Measurements from ENCODE around the gene IRS4.

The IRS4 gene

GRCh38 chrX:108701633-108702032, 34.7 kb downstream of the IRS4 start:
- H3K9me3 Mint-ChIP-seq, result no peaks in the 10 kb centered on the region
- H3K4me1 Mint-ChIP-seq, result no peaks in the 10 kb centered on the region
- no peak for ATAC-seq
- no peak for DNase-seq (ENCODE audit: low spot score in 2 of 2)
- no peaks in the 10 kb centered on the region for H3K36me3 Mint-ChIP-seq
- no peak overlapping the region for H3K27ac Mint-ChIP-seq
- no peak overlapping the region for H3K4me3 Mint-ChIP-seq

GRCh38 chrX:108699368-108699767, 37.0 kb downstream of the IRS4 start:
- ATAC-seq (no peak), DNase-seq (ENCODE audit: low spot score in 2 of 2) (no peak)
- Mint-ChIP-seq H3K27ac (no peak overlapping the region), H3K36me3 (no peaks in the 10 kb centered on the region), H3K4me1 (no peaks in the 10 kb centered on the region), H3K4me3 (no peak overlapping the region), H3K9me3 (no peaks in the 10 kb centered on the region)

GRCh38 chrX:108696690-108697089, 39.7 kb downstream of the IRS4 start:
- Mint-ChIP-seq H3K27ac (no peak overlapping the region), H3K36me3 (no peaks in the 10 kb centered on the region), H3K4me3 (no peak overlapping the region), H3K9me3 (no peaks in the 10 kb centered on the region), H3K4me1 (no peaks in the 10 kb centered on the region)
- no peak for ATAC-seq
- DNase-seq (ENCODE audit: low spot score in 2 of 2), result no peak
